ENCODE results near the gene EPPIN. TPM values are rescaled to one million over a fixed set of nuclear protein-coding genes. Genes with fewer than 3 reads are reported as not detected.

The EPPIN gene
- total RNA-seq, 2 donors from 2014 or later, result not detected

GRCh38 chr20:45552456-45552855 is 5.3 kb upstream of the EPPIN start:
- Histone ChIP-seq H3K4me1 (no peaks in the 10 kb centered on the region), H3K27ac (no peak overlapping the region), H3K9me3 (no peaks in the 10 kb centered on the region), H3K27me3 (no peaks in the 10 kb centered on the region), H3K36me3 (replicated peaks in 1 of 2; ENCODE audit: insufficient read depth in 1 of 2, low read depth in 2 of 2) (no peaks in the 10 kb centered on the region), H3K4me3 (no peak overlapping the region)
- no peak for TF ChIP-seq POLR2A (IDR thresholded peaks at IDR 0.05)
- no peak for TF ChIP-seq CTCF (IDR thresholded peaks at IDR 0.05)
- intact Hi-C loops (cut with DNase I), result no loop called here
- peak in 1 of 4 donors; percentile 19 for DNase-seq
- 54 to 64% methylated on average over 2 of the region's 2 CpGs for WGBS, 2 donors
- ATAC-seq, result no peak

- DNase-seq, result no peak
- intact Hi-C loops (cut with DNase I), result no loop called here
- no peak for ATAC-seq
- H3K4me3 ChIP-seq, result no peak overlapping the region
- TF ChIP-seq CTCF (IDR thresholded peaks at IDR 0.05) (no peak), POLR2A (IDR thresholded peaks at IDR 0.05) (no peak)
- H3K27ac ChIP-seq, result no peak overlapping the region
- no peaks in the 10 kb centered on the region for H3K36me3 ChIP-seq (replicated peaks in 1 of 2; ENCODE audit: insufficient read depth in 1 of 2, low read depth in 2 of 2)
- no peaks in the 10 kb centered on the region for H3K9me3 ChIP-seq
- no peaks in the 10 kb centered on the region for H3K4me1 ChIP-seq
- no peaks in the 10 kb centered on the region for H3K27me3 ChIP-seq
These were observed 3.6 kb upstream of the EPPIN start for GRCh38 chr20:45550765-45551164.

GRCh38 chr20:45548410-45548809 is 1.2 kb upstream of the EPPIN start:
- no peak overlapping the region for H3K27ac ChIP-seq
- no peaks in the 10 kb centered on the region for H3K36me3 ChIP-seq (replicated peaks in 1 of 2; ENCODE audit: insufficient read depth in 1 of 2, low read depth in 2 of 2)
- no peak overlapping the region for H3K4me3 ChIP-seq
- WGBS, 2 donors, result 77 to 79% methylated on average over 7 of the region's 7 CpGs
- H3K4me1 ChIP-seq, result no peaks in the 10 kb centered on the region
- intact Hi-C loops (cut with DNase I), result no loop called here
- ATAC-seq (no peak), DNase-seq (no peak)
- no peaks in the 10 kb centered on the region for H3K27me3 ChIP-seq
- TF ChIP-seq POLR2A (IDR thresholded peaks at IDR 0.05) (no peak), CTCF (IDR thresholded peaks at IDR 0.05) (no peak)
- H3K9me3 ChIP-seq, result no peaks in the 10 kb centered on the region

GRCh38 chr20:45545754-45546453 is 1.3 kb downstream of the EPPIN start:
- 6 to 9% methylated on average over 5 of the region's 5 CpGs for WGBS, 2 donors
- intact Hi-C loops (cut with DNase I), result no loop called here

More at GRCh38 chr20:45545754-45546453, 1.3 kb downstream of the EPPIN start:
- Histone ChIP-seq H3K36me3 (replicated peaks in 1 of 2; ENCODE audit: insufficient read depth in 1 of 2, low read depth in 2 of 2) (no peaks in the 10 kb centered on the region), H3K4me1 (no peaks in the 10 kb centered on the region), H3K9me3 (no peaks in the 10 kb centered on the region), H3K27ac (no peak overlapping the region), H3K27me3 (no peaks in the 10 kb centered on the region), H3K4me3 (no peak overlapping the region)
- DNase-seq, result no peak
- peak; percentile 35 for ATAC-seq
- TF ChIP-seq POLR2A (IDR thresholded peaks at IDR 0.05) (no peak), CTCF (IDR thresholded peaks at IDR 0.05) (peak in 6 of 7 experiments; percentile 15 to 54 (median 34))
